Fibroblast of lung (primary cell): ENCODE measurements around the gene ESD. TPM values are rescaled to one million over a fixed set of nuclear protein-coding genes. Genes with fewer than 3 reads are reported as not detected.

Source experiments
- DNase-seq, 2 donors: peaks; one replicate each; pipeline versions ENCODE4 v3.0.0 to v3.0.0-alpha.2; 2010; ENCODE audit warnings: low read depth in 2 of 2
- H2AFZ ChIP-seq: 2 replicates; pipeline ENCODE4 v1.5.1; 2012; ENCODE audit warnings: low read length, control low read depth, inconsistent platforms
- H3K27ac ChIP-seq: 2 replicates; pipeline ENCODE4 v1.5.1; 2011; ENCODE audit warnings: low read length, control low read depth; ENCODE audit not compliant: insufficient read depth
- H3K27me3 ChIP-seq: 2 replicates; pipeline ENCODE4 v1.5.1; 2011; ENCODE audit warnings: mild to moderate bottlenecking, low read length; ENCODE audit not compliant: control insufficient read depth, insufficient read depth
- H3K36me3 ChIP-seq: 2 replicates; pipeline ENCODE4 v1.5.1; 2011; ENCODE audit warnings: low read length; ENCODE audit not compliant: control insufficient read depth, insufficient read depth
- H3K4me1 ChIP-seq: 2 replicates; pipeline ENCODE4 v1.5.1; 2011; ENCODE audit warnings: low read length; ENCODE audit not compliant: control insufficient read depth, insufficient read depth; ENCODE audit errors: extremely low read depth
- H3K4me2 ChIP-seq: 2 replicates; pipeline ENCODE4 v1.5.1; 2011; ENCODE audit warnings: low read length, control low read depth; ENCODE audit not compliant: insufficient read depth; ENCODE audit errors: extremely low read depth
- H3K4me3 ChIP-seq, 4 experiments: fragments of 200-600 bp in 1 of 4; sonication (generic) in 1 of 4; replicated peaks in 1 of 4; 2 replicates each; pipeline ENCODE4 v1.5.1; 2011 to 2016; ENCODE audit warnings: low read length in 4 of 4, low read depth in 3 of 4, mild to moderate bottlenecking in 3 of 4, control low read depth in 2 of 4, inconsistent platforms in 1 of 4, mixed read lengths in 1 of 4; ENCODE audit not compliant: insufficient read depth in 1 of 4; ENCODE audit errors: control extremely low read depth in 1 of 4
- H3K79me2 ChIP-seq: 2 replicates; pipeline ENCODE4 v1.5.1; 2012; ENCODE audit warnings: mild to moderate bottlenecking, low read length, inconsistent platforms; ENCODE audit not compliant: control insufficient read depth, insufficient read depth
- H3K9ac ChIP-seq: 2 replicates; pipeline ENCODE4 v1.5.1; 2011; ENCODE audit warnings: mild to moderate bottlenecking, low read length, control low read depth; ENCODE audit not compliant: insufficient read depth
- H3K9me3 ChIP-seq: 2 replicates; pipeline ENCODE4 v1.5.1; 2012; ENCODE audit warnings: low read depth, low read length; ENCODE audit not compliant: control insufficient read depth, insufficient read depth
- H4K20me1 ChIP-seq: 2 replicates; pipeline ENCODE4 v1.5.1; 2011; ENCODE audit warnings: low read length; ENCODE audit not compliant: control insufficient read depth, insufficient read depth; ENCODE audit errors: extremely low read depth
- CTCF ChIP-seq, 2 donors: IDR thresholded peaks in 1 of 2; conservative IDR thresholded peaks in 1 of 2; 1 replicate in 1 of 2; 2 replicates in 1 of 2; pipeline ENCODE4 v1.5.1; 2011 to 2012; ENCODE audit warnings: low read length in 2 of 2, control low read depth in 1 of 2, inconsistent platforms in 1 of 2, low read depth in 1 of 2, mild to moderate bottlenecking in 1 of 2
- EZH2 ChIP-seq: IDR thresholded peaks from 2 replicates; pipeline ENCODE4 v1.5.1; 2012; ENCODE audit warnings: low read length, control low read depth, mild to moderate bottlenecking; ENCODE audit errors: missing control alignments
- polyA plus RNA-seq, 2 donors: library from polyadenylated mRNA; depleted of rRNA in 1 of 2; stranded (reverse) in 1 of 2; unstranded in 1 of 2; fragments of >200 nt; gene quantifications; 2 replicates each; pipeline ENCODE4 v1.2.1, GENCODE V29; 2011 to 2012; ENCODE audit warnings: missing spikeins in 1 of 2
- total RNA-seq: library from RNA; depleted of rRNA; stranded (reverse); fragments of >200 nt; gene quantifications from 2 replicates; pipeline ENCODE4 v1.2.1, GENCODE V29; 2014

The ESD gene
- total and polyA plus RNA-seq, 2 donors (not counting 1 experiment from before 2014, with no cell fraction given) = 118 to 193 TPM

- H3K4me1 ChIP-seq = no peaks in the 10 kb centered on the region
- H3K79me2 ChIP-seq = no peaks in the 10 kb centered on the region
- H4K20me1 ChIP-seq = no peaks in the 10 kb centered on the region
- no peak for TF ChIP-seq EZH2
- H3K9ac ChIP-seq = no peak overlapping the region
- no peaks in the 10 kb centered on the region for H3K36me3 ChIP-seq
- H3K27me3 ChIP-seq = no peaks in the 10 kb centered on the region
- no peaks in the 10 kb centered on the region for H3K9me3 ChIP-seq
- no peak overlapping the region for H3K27ac ChIP-seq
- no peak overlapping the region for H2AFZ ChIP-seq
- no peak overlapping the region for H3K4me2 ChIP-seq
- H3K4me3 ChIP-seq = no peak overlapping the region
- DNase-seq = no peak
Observed at GRCh38 chr13:46817838-46818476, 21.0 kb upstream of the ESD start.

- H3K36me3 ChIP-seq = no peaks in the 10 kb centered on the region
- H3K4me3 ChIP-seq = no peak overlapping the region
- no peak overlapping the region for H3K27ac ChIP-seq
- no peaks in the 10 kb centered on the region for H3K9me3 ChIP-seq
- no peaks in the 10 kb centered on the region for H4K20me1 ChIP-seq
- no peaks in the 10 kb centered on the region for H3K4me1 ChIP-seq
- H3K9ac ChIP-seq = no peak overlapping the region
- DNase-seq = no peak
- H2AFZ ChIP-seq = no peak overlapping the region
- TF ChIP-seq CTCF (conservative IDR thresholded peaks at IDR 0.05 in 1 of 2, IDR thresholded peaks at IDR 0.05 in 1 of 2; ENCODE audit: low read depth in 1 of 2, low read length in 2 of 2) = no peak
- no peak for TF ChIP-seq EZH2
- no peaks in the 10 kb centered on the region for H3K27me3 ChIP-seq
- no peaks in the 10 kb centered on the region for H3K79me2 ChIP-seq
- no peak overlapping the region for H3K4me2 ChIP-seq
Observed at GRCh38 chr13:46817095-46817494, 20.1 kb upstream of the ESD start.

GRCh38 chr13:46816371-46816770 is 19.4 kb upstream of the ESD start:
- Histone ChIP-seq H3K27ac (no peak overlapping the region), H3K9me3 (no peaks in the 10 kb centered on the region), H3K4me1 (no peaks in the 10 kb centered on the region), H3K4me3 (no peak overlapping the region), H4K20me1 (no peaks in the 10 kb centered on the region), H3K9ac (no peak overlapping the region), H3K36me3 (no peaks in the 10 kb centered on the region), H3K79me2 (no peaks in the 10 kb centered on the region), H3K4me2 (no peak overlapping the region), H3K27me3 (no peaks in the 10 kb centered on the region), H2AFZ (no peak overlapping the region)
- no peak for DNase-seq
- TF ChIP-seq EZH2 (no peak), CTCF (conservative IDR thresholded peaks at IDR 0.05 in 1 of 2, IDR thresholded peaks at IDR 0.05 in 1 of 2; ENCODE audit: low read depth in 1 of 2, low read length in 2 of 2) (no peak)
